GM12864 (cell line): Measurements from ENCODE around the gene LCN12.
"Not testable (repeated sequence)": the region's sequence is repeated elsewhere in the genome, so short reads cannot be mapped to it uniquely, and the experiment has no call there.

ENCODE experiments used
- DNase-seq: peaks from one replicate; pipeline ENCODE4 v3.0.0-alpha.2; 2011; ENCODE audit warnings: low read depth
- H3K4me3 ChIP-seq: 2 replicates; pipeline ENCODE4 v1.5.1; 2011; ENCODE audit warnings: mild to moderate bottlenecking, low read depth, low read length, control low read depth
- TF ChIP-seq, protein P1 (sequence below): IDR thresholded peaks from 2 replicates; pipeline ENCODE4 v1.5.1; 2011; ENCODE audit warnings: low read depth, mild to moderate bottlenecking, moderate library complexity, low read length, control low read depth, inconsistent platforms; ENCODE audit errors: missing control alignments

LCN12 gene

GRCh38 chr9:137004285-137004684 is 52.2 kb downstream of the LCN12 start:
- not testable (repeated sequence) for DNase-seq, H3K4me3 ChIP-seq
- TF ChIP-seq, protein P1, sequence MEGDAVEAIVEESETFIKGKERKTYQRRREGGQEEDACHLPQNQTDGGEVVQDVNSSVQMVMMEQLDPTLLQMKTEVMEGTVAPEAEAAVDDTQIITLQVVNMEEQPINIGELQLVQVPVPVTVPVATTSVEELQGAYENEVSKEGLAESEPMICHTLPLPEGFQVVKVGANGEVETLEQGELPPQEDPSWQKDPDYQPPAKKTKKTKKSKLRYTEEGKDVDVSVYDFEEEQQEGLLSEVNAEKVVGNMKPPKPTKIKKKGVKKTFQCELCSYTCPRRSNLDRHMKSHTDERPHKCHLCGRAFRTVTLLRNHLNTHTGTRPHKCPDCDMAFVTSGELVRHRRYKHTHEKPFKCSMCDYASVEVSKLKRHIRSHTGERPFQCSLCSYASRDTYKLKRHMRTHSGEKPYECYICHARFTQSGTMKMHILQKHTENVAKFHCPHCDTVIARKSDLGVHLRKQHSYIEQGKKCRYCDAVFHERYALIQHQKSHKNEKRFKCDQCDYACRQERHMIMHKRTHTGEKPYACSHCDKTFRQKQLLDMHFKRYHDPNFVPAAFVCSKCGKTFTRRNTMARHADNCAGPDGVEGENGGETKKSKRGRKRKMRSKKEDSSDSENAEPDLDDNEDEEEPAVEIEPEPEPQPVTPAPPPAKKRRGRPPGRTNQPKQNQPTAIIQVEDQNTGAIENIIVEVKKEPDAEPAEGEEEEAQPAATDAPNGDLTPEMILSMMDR = peak; percentile 28
